ENCODE measurements around the gene PANK2.

DNA sequence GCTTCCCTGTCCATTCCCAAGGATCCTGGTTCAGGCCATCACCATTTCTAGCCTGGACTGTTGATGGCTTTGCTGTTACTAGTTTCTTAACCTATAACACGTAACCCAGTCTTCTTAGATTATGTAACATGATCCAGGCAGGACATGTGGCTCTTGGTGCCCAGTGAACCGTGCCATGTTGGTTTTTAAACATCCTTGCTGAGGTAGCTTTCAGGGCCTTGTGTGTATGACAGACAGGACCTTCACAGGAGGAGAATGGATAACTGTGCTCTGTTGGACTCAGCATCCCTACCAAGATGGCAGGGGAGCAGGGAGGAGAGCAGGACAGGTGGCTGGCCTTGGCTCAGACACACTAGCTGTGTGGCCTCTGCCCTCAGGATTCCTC is 46.8 kb downstream of the PANK2 start:
- TF ChIP-seq, protein P1, sequence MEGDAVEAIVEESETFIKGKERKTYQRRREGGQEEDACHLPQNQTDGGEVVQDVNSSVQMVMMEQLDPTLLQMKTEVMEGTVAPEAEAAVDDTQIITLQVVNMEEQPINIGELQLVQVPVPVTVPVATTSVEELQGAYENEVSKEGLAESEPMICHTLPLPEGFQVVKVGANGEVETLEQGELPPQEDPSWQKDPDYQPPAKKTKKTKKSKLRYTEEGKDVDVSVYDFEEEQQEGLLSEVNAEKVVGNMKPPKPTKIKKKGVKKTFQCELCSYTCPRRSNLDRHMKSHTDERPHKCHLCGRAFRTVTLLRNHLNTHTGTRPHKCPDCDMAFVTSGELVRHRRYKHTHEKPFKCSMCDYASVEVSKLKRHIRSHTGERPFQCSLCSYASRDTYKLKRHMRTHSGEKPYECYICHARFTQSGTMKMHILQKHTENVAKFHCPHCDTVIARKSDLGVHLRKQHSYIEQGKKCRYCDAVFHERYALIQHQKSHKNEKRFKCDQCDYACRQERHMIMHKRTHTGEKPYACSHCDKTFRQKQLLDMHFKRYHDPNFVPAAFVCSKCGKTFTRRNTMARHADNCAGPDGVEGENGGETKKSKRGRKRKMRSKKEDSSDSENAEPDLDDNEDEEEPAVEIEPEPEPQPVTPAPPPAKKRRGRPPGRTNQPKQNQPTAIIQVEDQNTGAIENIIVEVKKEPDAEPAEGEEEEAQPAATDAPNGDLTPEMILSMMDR (IDR thresholded peaks at IDR 0.05 in 2 of 3, conservative IDR thresholded peaks at IDR 0.05 in 1 of 3; ENCODE audit: control insufficient read depth in 2 of 3, extremely low read depth in 1 of 3, insufficient read depth in 1 of 3, low read depth in 3 of 3, low read length in 3 of 3) = no peak
- TF ChIP-seq POLR2A (IDR thresholded peaks at IDR 0.05; ENCODE audit: low read depth, low read length) (no peak), GABPA (IDR thresholded peaks at IDR 0.05; ENCODE audit: low read depth) (no peak), SMC3 (IDR thresholded peaks at IDR 0.05; ENCODE audit: borderline replicate concordance, low read length) (no peak), CHD4 (IDR thresholded peaks at IDR 0.05) (no peak), EGR1 (IDR thresholded peaks at IDR 0.05; ENCODE audit: borderline replicate concordance in 1 of 2, low read depth in 2 of 2, low read length in 2 of 2) (no peak), SMARCA5 (IDR thresholded peaks at IDR 0.05) (no peak), EZH2 (IDR thresholded peaks at IDR 0.05; ENCODE audit: borderline replicate concordance, control insufficient read depth, low read depth, low read length) (no peak), SUPT20H (IDR thresholded peaks at IDR 0.05; ENCODE audit: borderline replicate concordance, control insufficient read depth, low read depth, low read length) (no peak), RFX5 (IDR thresholded peaks at IDR 0.05; ENCODE audit: low read depth, low read length) (no peak)

All from GM12878 (cell line).